DOHH2 (cell line): ENCODE data around the gene IARS2.

Experiments used
- EZH2phosphoT487 ChIP-seq: fragments of 200-600 bp; sonication (generic); IDR thresholded peaks from 2 replicates; pipeline ENCODE4 v1.6.1; 2017; ENCODE audit warnings: borderline replicate concordance, mild to moderate bottlenecking, antibody characterized with exemption, low read length, moderate library complexity, mixed read lengths
- TF ChIP-seq, protein P1 (sequence below): fragments of 200-600 bp; sonication (generic); IDR thresholded peaks from one replicate; pipeline ENCODE4 v1.5.1; 2014; ENCODE audit warnings: antibody characterized with exemption, mild to moderate bottlenecking, low read depth, low read length; ENCODE audit not compliant: poor library complexity, severe bottlenecking

DNA sequence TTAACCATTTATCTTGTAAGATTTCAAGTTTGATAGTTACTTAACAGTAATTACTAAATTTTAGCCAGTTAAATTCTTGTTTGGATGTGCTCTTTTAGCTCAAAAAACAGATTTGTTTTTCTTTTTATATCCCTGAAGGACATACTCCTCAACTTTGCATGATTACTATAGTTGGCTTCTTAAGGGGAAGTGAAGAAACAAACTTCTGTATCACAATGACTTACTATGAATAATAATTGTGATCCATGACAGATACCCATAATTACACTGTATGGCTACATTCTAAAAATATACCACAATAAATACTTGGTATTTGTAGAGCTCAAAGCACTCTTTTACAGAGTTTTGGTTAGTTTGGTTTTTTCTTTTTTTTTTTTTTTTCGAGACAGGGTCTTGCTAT, 55.8 kb downstream of the IARS2 start:
- TF ChIP-seq, protein P1, sequence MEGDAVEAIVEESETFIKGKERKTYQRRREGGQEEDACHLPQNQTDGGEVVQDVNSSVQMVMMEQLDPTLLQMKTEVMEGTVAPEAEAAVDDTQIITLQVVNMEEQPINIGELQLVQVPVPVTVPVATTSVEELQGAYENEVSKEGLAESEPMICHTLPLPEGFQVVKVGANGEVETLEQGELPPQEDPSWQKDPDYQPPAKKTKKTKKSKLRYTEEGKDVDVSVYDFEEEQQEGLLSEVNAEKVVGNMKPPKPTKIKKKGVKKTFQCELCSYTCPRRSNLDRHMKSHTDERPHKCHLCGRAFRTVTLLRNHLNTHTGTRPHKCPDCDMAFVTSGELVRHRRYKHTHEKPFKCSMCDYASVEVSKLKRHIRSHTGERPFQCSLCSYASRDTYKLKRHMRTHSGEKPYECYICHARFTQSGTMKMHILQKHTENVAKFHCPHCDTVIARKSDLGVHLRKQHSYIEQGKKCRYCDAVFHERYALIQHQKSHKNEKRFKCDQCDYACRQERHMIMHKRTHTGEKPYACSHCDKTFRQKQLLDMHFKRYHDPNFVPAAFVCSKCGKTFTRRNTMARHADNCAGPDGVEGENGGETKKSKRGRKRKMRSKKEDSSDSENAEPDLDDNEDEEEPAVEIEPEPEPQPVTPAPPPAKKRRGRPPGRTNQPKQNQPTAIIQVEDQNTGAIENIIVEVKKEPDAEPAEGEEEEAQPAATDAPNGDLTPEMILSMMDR, result no peak
- no peak for TF ChIP-seq EZH2phosphoT487
